Iris pigment epithelial cell (primary cell): ENCODE data around the gene ERBIN.
"Not testable (repeated sequence)": the region's sequence is repeated elsewhere in the genome, so short reads cannot be mapped to it uniquely, and the experiment has no call there.

Source experiments
- DNase-seq: peaks from one replicate; pipeline ENCODE4 v3.0.0-alpha.2; 2011; ENCODE audit warnings: low read depth

Gene ERBIN

DNA sequence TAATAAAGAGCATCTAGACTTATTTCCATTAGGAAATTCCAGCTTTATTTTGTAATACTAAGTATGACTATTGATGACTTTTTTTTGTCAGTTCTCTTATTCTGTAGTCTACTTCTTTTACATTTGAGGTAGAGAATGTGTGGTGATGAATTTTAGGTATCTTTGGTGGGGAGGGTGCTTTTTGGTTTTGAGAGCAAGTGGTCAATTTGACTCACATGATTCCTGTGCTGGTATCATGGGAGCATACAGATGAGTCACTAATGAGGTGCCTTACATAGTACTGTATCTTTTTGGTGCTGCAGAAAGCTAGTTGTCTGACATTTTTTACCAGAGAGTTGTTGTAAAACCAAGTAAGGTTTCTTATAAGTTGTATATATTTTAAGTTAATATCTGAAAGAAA, 35.3 kb downstream of the ERBIN start:
- peak; percentile 59 for DNase-seq

- no peak for DNase-seq
These were observed 41.1 kb downstream of the ERBIN start for GRCh38 chr5:65967288-65968066.

DNA sequence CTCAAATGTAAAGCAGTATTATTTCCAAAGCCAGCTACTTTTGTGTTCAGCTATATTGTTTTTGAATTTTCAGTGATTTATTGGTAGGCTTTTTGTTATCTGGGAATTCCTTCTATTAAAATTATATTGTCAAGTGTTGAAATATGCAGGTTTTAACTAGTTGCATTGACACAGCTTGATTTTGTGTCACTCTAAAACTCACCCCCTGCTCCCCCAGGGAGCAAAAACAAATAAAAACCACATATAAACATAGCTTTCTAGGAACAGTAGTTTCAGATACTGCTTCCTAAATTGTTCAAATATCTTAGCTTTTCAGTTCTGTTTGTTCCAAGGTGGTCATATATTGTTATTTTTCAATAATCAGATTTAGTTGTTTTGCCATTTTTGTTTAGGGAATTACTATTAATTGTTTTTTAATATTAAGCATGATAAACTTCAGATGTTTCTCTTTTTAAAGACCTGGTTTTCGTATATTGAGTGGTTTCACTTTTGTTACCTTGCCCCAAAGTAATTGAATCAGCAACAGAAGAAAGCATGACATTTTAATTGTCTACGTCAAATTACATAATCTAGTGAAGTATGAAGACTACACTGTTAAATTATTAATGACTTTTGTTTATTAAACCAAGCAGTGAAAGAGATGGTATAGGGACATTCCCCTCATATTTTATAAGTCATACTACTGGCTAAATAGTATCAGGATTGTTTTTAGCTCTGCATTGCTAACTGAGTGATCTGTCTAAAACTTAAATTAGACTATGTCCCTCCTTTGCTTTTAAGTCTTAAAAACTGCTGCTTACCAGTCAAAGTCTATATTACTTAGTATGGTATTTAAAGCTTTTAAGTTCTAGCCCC, 43.4 kb downstream of the ERBIN start:
- no peak for DNase-seq

GRCh38 chr5:65970481-65971367, 44.3 kb downstream of the ERBIN start:
- DNase-seq: peak; percentile 32

- DNase-seq: no peak
These were observed 45.3 kb downstream of the ERBIN start for GRCh38 chr5:65971643-65972042.

- DNase-seq: not testable (repeated sequence)
These were observed 46.5 kb downstream of the ERBIN start for GRCh38 chr5:65972896-65973295.

DNA sequence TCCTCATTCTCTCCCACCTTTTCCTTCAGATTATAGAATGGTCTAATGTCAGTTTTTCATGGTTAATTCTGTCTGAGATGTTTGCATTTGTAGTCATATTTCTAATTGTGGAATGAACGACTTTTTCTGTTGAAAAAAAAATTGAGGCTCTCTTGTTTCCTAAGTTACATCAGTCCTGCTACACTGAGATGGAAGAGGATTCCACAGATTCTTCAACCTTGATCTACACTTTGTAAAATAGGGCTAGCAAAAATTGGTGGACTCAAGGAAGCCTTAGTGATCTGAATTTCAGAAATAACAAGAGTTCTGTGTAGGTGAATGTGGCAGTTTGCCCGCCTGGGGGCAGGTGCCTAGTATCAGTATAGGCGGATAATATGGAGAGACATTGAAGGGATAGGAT, 51.9 kb downstream of the ERBIN start:
- no peak for DNase-seq

DNA sequence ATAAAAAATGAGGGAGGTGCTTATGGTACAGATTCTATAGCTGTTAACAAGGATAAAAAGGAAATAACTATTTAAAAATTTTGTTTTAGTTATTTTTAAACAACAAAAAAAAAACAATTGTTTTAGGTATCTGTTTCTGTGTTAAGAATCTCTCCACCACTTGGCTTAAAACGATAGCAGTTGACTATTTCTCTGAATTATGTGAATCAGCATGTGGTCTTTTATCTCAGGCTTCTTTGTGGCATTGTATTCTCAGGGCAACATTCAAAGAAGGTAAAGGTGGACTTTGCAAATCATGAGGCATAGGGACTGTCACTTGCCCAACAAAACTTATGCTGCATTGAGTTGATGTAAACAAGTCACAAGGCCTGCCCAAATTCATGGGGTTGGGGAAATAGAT, 55.2 kb downstream of the ERBIN start:
- no peak for DNase-seq

GRCh38 chr5:65981969-65982619, 55.7 kb downstream of the ERBIN start:
- DNase-seq: no peak

GRCh38 chr5:65982635-65983034, 56.3 kb downstream of the ERBIN start:
- peak; percentile 21 for DNase-seq

- DNase-seq: no peak
These were observed 57.9 kb downstream of the ERBIN start for GRCh38 chr5:65984098-65984885.

DNA sequence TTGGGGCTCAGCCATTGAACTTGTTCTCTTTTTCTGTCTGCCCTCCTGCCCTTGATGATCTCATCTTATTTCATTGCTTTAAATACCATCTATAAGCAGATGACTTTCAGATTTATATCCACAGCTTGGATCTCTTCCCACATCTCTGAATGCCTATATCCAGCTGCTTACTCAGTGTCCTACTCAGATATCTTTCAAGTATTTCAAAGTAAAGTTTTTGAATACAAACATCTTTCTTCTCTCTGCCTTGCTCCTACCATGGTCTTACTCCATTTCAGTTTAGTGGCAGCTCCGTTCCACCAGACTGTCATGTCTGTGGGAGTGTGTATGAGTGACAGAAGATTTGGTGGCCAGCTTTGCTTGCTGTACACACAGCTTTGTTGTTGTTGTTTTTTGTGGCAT, 59.7 kb downstream of the ERBIN start:
- peak; percentile 81 for DNase-seq

DNA sequence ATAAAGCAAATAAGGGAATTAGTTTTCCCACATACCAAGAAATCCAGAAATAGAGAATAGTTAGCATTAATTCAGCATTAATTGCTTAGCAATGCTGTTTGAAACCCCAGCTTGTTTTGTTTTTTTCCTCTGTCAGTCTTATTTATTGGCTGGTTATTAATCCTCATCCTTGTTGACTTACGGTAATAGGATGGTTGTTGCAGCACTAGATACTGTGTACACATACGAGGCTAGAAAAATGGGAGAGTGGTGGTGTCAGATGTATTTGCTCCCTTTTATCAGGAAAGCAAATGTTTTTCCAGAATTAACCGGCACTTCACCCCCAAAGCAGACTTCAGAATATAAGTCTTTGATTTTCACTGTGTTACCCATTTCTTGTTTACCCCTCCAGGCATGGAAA, 60.4 kb downstream of the ERBIN start:
- DNase-seq: no peak

- no peak for DNase-seq
These were observed 61.6 kb downstream of the ERBIN start for GRCh38 chr5:65987982-65988381.

DNA sequence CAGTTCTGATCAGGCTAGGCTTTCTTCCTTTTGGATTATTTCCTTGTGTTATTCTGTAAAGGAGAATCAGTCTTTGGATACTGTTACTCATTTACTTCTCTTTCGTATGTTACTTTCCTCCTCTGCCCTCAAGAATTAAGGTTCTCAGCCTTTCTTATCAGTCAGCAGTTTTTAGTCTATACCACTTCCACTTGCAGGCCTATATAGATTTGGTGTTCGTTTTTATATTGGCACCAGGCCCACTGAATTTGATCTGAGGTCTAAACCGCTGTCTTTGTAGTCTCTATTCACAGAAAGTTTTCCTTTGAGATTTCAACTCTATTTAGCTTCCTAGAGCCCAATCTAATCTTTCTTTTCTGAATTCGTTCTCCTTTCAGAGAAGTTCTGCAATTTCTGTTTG, 62.8 kb downstream of the ERBIN start:
- no peak for DNase-seq

DNA sequence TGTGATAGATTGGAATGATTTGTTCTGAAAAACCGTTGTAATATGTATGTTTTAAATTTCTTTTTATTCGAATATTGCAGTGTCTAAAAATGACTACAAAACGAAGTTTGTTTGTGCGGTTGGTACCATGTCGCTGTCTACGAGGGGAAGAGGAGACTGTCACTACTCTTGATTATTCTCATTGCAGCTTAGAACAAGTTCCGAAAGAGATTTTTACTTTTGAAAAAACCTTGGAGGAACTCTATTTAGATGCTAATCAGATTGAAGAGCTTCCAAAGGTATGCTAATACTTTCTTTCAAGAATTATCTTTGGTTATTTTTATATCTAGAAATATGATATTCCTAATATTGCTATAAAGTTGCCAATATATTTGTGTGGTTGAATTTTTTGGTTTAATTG, 66.3 kb downstream of the ERBIN start:
- DNase-seq: no peak

- no peak for DNase-seq
These were observed 67.9 kb downstream of the ERBIN start for GRCh38 chr5:65994117-65994786.

DNA sequence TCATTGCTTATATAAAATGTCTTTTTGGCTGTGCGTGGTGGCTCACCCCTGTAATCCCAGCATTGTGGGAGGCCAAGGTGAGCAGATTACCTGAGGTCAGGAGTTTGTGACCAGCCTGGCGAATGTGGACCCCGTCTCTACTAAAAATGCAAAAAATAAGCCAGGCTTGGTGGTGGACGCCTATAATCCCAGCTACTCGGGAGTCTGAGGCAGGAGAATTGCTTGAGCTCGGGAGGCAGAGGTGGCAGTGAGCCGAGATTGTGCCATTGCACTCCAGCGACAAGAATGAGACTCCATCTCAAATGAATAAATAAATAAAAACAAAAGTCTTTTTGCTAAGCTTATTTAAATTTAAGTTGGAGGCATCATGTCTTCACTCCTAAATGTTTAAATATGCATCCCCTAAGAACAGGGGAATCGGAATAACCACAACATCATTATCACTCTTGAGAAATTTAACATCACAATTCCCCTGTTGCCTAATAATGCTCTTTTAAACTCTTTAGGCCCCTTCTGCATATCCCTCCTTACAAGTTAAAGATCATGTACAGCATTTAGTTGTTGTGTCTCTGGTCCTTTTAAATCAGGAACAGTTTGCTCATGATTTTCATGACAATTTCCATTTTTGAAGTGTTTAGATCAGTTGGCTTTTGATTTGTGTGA, 72.8 kb downstream of the ERBIN start:
- no peak for DNase-seq

GRCh38 chr5:66001952-66002351, 75.6 kb downstream of the ERBIN start:
- no peak for DNase-seq

DNA sequence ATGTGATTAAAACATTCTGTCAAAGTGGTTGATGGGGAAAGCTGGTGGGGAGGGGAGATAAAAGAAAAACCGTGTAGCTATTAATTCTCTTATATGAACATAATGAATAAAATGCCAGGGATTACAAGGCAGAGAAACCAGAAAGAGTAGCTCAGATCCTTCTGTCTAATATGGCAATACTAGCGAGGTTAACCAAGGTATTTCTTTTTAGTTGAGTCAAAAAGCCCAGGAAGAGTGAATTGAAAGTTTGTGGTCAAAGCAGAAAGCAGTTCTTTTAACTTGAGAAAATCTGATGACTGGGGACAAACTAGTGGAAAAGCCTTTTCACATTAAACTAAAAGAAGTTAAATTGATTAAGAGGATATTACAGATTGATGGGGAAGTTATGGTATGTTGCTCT, 76.0 kb downstream of the ERBIN start:
- no peak for DNase-seq
